GM19099 (cell line): ENCODE results near the gene S100A9.

Experiments used
- POLR2A ChIP-seq: IDR thresholded peaks from 3 replicates; pipeline ENCODE4 v1.6.1; 2011; ENCODE audit warnings: low read depth; ENCODE audit not compliant: insufficient read length; ENCODE audit errors: extremely low read depth

The S100A9 gene

GRCh38 chr1:153343040-153343681 is 14.5 kb upstream of the S100A9 start:
- no peak for TF ChIP-seq POLR2A

GRCh38 chr1:153343811-153344717 is 13.6 kb upstream of the S100A9 start:
- peak; percentile 50 for TF ChIP-seq POLR2A

- TF ChIP-seq POLR2A, result no peak
Observed at GRCh38 chr1:153344718-153345025, 13.0 kb upstream of the S100A9 start.

- no peak for TF ChIP-seq POLR2A
Observed at GRCh38 chr1:153345187-153346076, 12.2 kb upstream of the S100A9 start.

- TF ChIP-seq POLR2A, result no peak
Observed at GRCh38 chr1:153346077-153346723, 11.5 kb upstream of the S100A9 start.

GRCh38 chr1:153347856-153348255 is 9.8 kb upstream of the S100A9 start:
- TF ChIP-seq POLR2A, result no peak

- no peak for TF ChIP-seq POLR2A
Observed at GRCh38 chr1:153348511-153349362, 8.9 kb upstream of the S100A9 start, which contains the start of gene PGLYRP4. TSS of gene PGLYRP4 (minus strand) at chr1:153348841. CDS start at chr1:153347932, 909 bp downstream.

GRCh38 chr1:153349363-153350320 is 8.0 kb upstream of the S100A9 start:
- TF ChIP-seq POLR2A, result no peak

- TF ChIP-seq POLR2A, result no peak
Observed at GRCh38 chr1:153350321-153350957, 7.2 kb upstream of the S100A9 start.

GRCh38 chr1:153352523-153352922 is 5.1 kb upstream of the S100A9 start:
- no peak for TF ChIP-seq POLR2A

GRCh38 chr1:153353226-153353947 is 4.3 kb upstream of the S100A9 start:
- no peak for TF ChIP-seq POLR2A

GRCh38 chr1:153354515-153355193 is 3.0 kb upstream of the S100A9 start:
- TF ChIP-seq POLR2A, result no peak
